WTC11 (cell line): ENCODE measurements around the gene SORCS1. TPM values are rescaled to one million over a fixed set of nuclear protein-coding genes. Genes with fewer than 3 reads are reported as not detected.

Experiments
- ATAC-seq: fragments of 200-7000 bp; cut with Tn5 transposase; 2 replicates; pipeline ENCODE4 v1.10.0; 2021; ENCODE audit warnings: mild to moderate bottlenecking, moderate library complexity
- CTCF ChIA-PET: fragments of 300-600 bp; sonication (Branson Sonifier 250); formaldehyde crosslinking; loops from one replicate; lab custom pipeline; 2021; ENCODE audit warnings: antibody characterized with exemption; lab: Charles Lee
- POLR2A ChIA-PET: fragments of 350-600 bp; sonication (Branson Sonifier 250); formaldehyde crosslinking; loops from one replicate; lab custom pipeline; 2021; ENCODE audit warnings: antibody characterized with exemption; lab: Charles Lee
- DNase-seq: peaks from one replicate; pipeline ENCODE4 v3.0.0; 2021; ENCODE audit warnings: low spot score
- H3K27ac Mint-ChIP-seq: 2 replicates; pipeline ENCODE4 v1.8.0; 2021; ENCODE audit warnings: mixed read lengths
- H3K27me3 Mint-ChIP-seq: 2 replicates; pipeline ENCODE4 v1.8.0; 2021; ENCODE audit warnings: low read depth, mild to moderate bottlenecking, moderate library complexity, mixed read lengths
- H3K36me3 Mint-ChIP-seq: 2 replicates; pipeline ENCODE4 v1.8.0; 2021; ENCODE audit warnings: mixed read lengths
- H3K4me1 Mint-ChIP-seq: 2 replicates; pipeline ENCODE4 v1.8.0; 2022; ENCODE audit warnings: mixed read lengths
- H3K4me3 Mint-ChIP-seq: 2 replicates; pipeline ENCODE4 v1.8.0; 2021; ENCODE audit warnings: mild to moderate bottlenecking, moderate library complexity, mixed read lengths
- H3K9me3 Mint-ChIP-seq: 2 replicates; pipeline ENCODE4 v1.8.0; 2021; ENCODE audit warnings: mixed read lengths
- FOXJ3 ChIP-seq: sonication (generic); formaldehyde crosslinking; IDR thresholded peaks from 2 replicates; pipeline ENCODE4 v1.9.0; 2021; ENCODE audit warnings: missing genetic modification reagents, mild to moderate bottlenecking, borderline replicate concordance
- MXD4 ChIP-seq: fragments of 250-450 bp; sonication (Bioruptor Pico); IDR thresholded peaks from 2 replicates; pipeline ENCODE4 v1.8.0; 2021; ENCODE audit warnings: mild to moderate bottlenecking, moderate library complexity, borderline replicate concordance
- MYBL2 ChIP-seq: sonication (generic); formaldehyde crosslinking; IDR thresholded peaks from 2 replicates; pipeline ENCODE4 v1.8.1; 2023; ENCODE audit warnings: mild to moderate bottlenecking, moderate library complexity, missing genetic modification reagents
- NR1H2 ChIP-seq: sonication (generic); formaldehyde crosslinking; IDR thresholded peaks from 2 replicates; pipeline ENCODE4 v1.9.0; 2021; ENCODE audit warnings: mild to moderate bottlenecking, moderate library complexity, missing genetic modification reagents
- NR3C1 ChIP-seq: sonication (generic); formaldehyde crosslinking; conservative IDR thresholded peaks from 2 replicates; pipeline ENCODE4 v1.8.1; 2023; ENCODE audit warnings: low read depth, mild to moderate bottlenecking, missing genetic modification reagents
- SOX15 ChIP-seq: fragments of 250-450 bp; sonication (Bioruptor Pico); IDR thresholded peaks from 2 replicates; pipeline ENCODE4 v1.9.0; 2021; ENCODE audit warnings: mild to moderate bottlenecking
- SP1 ChIP-seq: sonication (generic); formaldehyde crosslinking; conservative IDR thresholded peaks from 2 replicates; pipeline ENCODE4 v1.8.1; 2022; ENCODE audit warnings: missing genetic modification reagents
- TP53 ChIP-seq: sonication (generic); formaldehyde crosslinking; IDR thresholded peaks from 2 replicates; pipeline ENCODE4 v1.8.1; 2023; ENCODE audit warnings: mild to moderate bottlenecking, missing genetic modification reagents
- ZNF263 ChIP-seq: sonication (generic); formaldehyde crosslinking; IDR thresholded peaks from 2 replicates; pipeline ENCODE4 v1.8.1; 2022; ENCODE audit warnings: low read depth, mild to moderate bottlenecking, moderate library complexity, missing genetic modification reagents
- ZNF416 ChIP-seq: fragments of 250-450 bp; sonication (Bioruptor Pico); IDR thresholded peaks from 2 replicates; pipeline ENCODE4 v1.9.0; 2021; ENCODE audit warnings: mild to moderate bottlenecking, inconsistent platforms
- total RNA-seq: library from RNA; stranded (reverse); gene quantifications from 3 replicates; pipeline ENCODE4 v1.2.3, GENCODE V29; 2021
- TF ChIP-seq, protein P1 (sequence below): sonication (generic); formaldehyde crosslinking; IDR thresholded peaks from 2 replicates; pipeline ENCODE4 v1.8.0; 2023; ENCODE audit warnings: mild to moderate bottlenecking, missing genetic modification reagents
- TF ChIP-seq, protein P2 (sequence below): sonication (generic); formaldehyde crosslinking; IDR thresholded peaks from 2 replicates; pipeline ENCODE4 v1.8.1; 2023; ENCODE audit warnings: mild to moderate bottlenecking, missing genetic modification reagents, moderate library complexity
- TF ChIP-seq, protein P3 (sequence below): sonication (generic); formaldehyde crosslinking; IDR thresholded peaks from 2 replicates; pipeline ENCODE4 v1.8.1; 2022; ENCODE audit warnings: low read depth, mild to moderate bottlenecking, moderate library complexity, missing genetic modification reagents, borderline replicate concordance
- TF ChIP-seq, protein P4 (sequence below): sonication (generic); formaldehyde crosslinking; IDR thresholded peaks from 2 replicates; pipeline ENCODE4 v1.8.0; 2023; ENCODE audit warnings: missing genetic modification reagents, mild to moderate bottlenecking, borderline replicate concordance
- TF ChIP-seq, protein P5 (sequence below): sonication (generic); formaldehyde crosslinking; IDR thresholded peaks from 2 replicates; pipeline ENCODE4 v1.8.0; 2022; ENCODE audit warnings: missing genetic modification reagents
- TF ChIP-seq, protein P6 (sequence below): sonication (generic); formaldehyde crosslinking; IDR thresholded peaks from 2 replicates; pipeline ENCODE4 v1.8.1; 2023; ENCODE audit warnings: mild to moderate bottlenecking, missing genetic modification reagents, borderline replicate concordance

The SORCS1 gene
- total RNA-seq, 1 experiment from 2014 or later: 3.3 TPM

DNA sequence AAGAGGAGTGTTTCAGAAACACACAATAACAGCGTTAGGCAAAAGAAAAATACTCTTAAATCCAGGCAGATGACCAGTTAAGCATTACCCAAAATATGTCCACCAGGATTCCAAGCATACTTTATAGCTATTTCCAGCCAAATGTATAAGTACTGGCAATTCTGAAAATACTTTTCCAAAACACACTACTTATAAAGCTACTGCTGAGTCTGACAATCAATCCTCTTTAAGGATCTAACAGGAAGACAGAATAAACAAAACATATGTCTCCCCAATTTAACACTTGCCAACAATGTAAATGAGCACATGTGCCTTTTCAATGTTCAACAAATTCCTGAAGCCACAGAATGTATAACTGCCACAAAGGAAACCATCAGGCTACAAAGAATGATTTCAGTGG, 370.9 kb downstream of the SORCS1 start (continued):
- TF ChIP-seq, protein P1, sequence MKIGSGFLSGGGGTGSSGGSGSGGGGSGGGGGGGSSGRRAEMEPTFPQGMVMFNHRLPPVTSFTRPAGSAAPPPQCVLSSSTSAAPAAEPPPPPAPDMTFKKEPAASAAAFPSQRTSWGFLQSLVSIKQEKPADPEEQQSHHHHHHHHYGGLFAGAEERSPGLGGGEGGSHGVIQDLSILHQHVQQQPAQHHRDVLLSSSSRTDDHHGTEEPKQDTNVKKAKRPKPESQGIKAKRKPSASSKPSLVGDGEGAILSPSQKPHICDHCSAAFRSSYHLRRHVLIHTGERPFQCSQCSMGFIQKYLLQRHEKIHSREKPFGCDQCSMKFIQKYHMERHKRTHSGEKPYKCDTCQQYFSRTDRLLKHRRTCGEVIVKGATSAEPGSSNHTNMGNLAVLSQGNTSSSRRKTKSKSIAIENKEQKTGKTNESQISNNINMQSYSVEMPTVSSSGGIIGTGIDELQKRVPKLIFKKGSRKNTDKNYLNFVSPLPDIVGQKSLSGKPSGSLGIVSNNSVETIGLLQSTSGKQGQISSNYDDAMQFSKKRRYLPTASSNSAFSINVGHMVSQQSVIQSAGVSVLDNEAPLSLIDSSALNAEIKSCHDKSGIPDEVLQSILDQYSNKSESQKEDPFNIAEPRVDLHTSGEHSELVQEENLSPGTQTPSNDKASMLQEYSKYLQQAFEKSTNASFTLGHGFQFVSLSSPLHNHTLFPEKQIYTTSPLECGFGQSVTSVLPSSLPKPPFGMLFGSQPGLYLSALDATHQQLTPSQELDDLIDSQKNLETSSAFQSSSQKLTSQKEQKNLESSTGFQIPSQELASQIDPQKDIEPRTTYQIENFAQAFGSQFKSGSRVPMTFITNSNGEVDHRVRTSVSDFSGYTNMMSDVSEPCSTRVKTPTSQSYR: no peak
- TF ChIP-seq, all 79 proteins: peak for 0

DNA sequence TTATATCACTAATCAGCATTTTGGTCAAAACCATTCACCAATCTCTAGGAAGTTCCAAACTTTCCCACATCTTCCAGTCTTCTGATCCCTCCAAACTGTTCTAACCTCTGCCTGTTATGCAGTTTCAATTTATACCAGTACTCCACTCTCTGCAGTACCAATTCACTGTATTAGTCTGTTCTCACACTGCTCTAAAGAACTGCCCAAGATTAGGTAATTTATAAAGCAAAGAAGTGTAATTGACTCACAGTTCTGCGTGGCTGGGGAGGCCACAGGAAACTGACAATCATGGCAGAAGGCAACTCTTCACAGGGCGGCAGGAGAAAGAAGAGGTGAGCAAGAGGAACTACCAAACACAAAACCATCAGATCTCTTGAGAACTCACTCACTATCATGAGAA, 374.9 kb downstream of the SORCS1 start:
- H3K27me3 Mint-ChIP-seq: no peaks in the 10 kb centered on the region
- no peak overlapping the region for H3K4me3 Mint-ChIP-seq
- peaks cover 18% of the 10 kb centered on the region for H3K36me3 Mint-ChIP-seq

DNA sequence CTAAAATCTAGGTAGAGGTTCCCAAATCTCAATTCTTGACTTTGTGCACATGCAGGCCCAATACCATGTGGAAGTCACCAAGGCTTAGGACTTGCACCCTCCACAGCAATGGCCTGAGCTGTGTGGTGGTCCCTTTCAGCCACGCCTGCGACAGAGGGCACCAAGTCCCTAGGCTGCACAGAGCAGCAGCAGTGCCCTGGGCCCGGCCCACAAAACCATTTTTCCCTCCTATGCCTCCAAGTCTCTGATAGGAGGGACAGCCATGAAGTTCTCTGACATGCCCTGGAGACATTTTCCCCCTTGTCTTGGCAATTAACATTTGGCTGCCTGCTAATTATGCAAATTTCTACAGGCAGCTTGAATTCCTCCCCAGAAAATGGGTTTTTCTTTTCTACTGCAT, 375.5 kb downstream of the SORCS1 start:
- peaks cover 22% of the 10 kb centered on the region for H3K4me1 Mint-ChIP-seq
- H3K27me3 Mint-ChIP-seq: no peaks in the 10 kb centered on the region
- POLR2A ChIA-PET: no interaction called here
- H3K27ac Mint-ChIP-seq: no peak overlapping the region
- ATAC-seq (no peak; the same call in none of the 2 replicates), DNase-seq (no peak)
- peaks cover 36% of the 10 kb centered on the region for H3K9me3 Mint-ChIP-seq
- H3K36me3 Mint-ChIP-seq: peaks cover 18% of the 10 kb centered on the region
- no peak overlapping the region for H3K4me3 Mint-ChIP-seq
- CTCF ChIA-PET: no interaction called here
- TF ChIP-seq ZNF263 (CRISPR knock-in tag): no peak
- TF ChIP-seq FOXJ3 (CRISPR knock-in tag): no peak
- TF ChIP-seq MXD4 (CRISPR knock-in tag): no peak
- TF ChIP-seq, protein P2, sequence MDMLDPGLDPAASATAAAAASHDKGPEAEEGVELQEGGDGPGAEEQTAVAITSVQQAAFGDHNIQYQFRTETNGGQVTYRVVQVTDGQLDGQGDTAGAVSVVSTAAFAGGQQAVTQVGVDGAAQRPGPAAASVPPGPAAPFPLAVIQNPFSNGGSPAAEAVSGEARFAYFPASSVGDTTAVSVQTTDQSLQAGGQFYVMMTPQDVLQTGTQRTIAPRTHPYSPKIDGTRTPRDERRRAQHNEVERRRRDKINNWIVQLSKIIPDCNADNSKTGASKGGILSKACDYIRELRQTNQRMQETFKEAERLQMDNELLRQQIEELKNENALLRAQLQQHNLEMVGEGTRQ (CRISPR knock-in tag): no peak
- TF ChIP-seq, protein P3, sequence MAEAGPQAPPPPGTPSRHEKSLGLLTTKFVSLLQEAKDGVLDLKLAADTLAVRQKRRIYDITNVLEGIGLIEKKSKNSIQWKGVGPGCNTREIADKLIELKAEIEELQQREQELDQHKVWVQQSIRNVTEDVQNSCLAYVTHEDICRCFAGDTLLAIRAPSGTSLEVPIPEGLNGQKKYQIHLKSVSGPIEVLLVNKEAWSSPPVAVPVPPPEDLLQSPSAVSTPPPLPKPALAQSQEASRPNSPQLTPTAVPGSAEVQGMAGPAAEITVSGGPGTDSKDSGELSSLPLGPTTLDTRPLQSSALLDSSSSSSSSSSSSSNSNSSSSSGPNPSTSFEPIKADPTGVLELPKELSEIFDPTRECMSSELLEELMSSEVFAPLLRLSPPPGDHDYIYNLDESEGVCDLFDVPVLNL (CRISPR knock-in tag): no peak
- no peak for TF ChIP-seq NR1H2
- TF ChIP-seq ZNF416: no peak
- TF ChIP-seq, protein P4, sequence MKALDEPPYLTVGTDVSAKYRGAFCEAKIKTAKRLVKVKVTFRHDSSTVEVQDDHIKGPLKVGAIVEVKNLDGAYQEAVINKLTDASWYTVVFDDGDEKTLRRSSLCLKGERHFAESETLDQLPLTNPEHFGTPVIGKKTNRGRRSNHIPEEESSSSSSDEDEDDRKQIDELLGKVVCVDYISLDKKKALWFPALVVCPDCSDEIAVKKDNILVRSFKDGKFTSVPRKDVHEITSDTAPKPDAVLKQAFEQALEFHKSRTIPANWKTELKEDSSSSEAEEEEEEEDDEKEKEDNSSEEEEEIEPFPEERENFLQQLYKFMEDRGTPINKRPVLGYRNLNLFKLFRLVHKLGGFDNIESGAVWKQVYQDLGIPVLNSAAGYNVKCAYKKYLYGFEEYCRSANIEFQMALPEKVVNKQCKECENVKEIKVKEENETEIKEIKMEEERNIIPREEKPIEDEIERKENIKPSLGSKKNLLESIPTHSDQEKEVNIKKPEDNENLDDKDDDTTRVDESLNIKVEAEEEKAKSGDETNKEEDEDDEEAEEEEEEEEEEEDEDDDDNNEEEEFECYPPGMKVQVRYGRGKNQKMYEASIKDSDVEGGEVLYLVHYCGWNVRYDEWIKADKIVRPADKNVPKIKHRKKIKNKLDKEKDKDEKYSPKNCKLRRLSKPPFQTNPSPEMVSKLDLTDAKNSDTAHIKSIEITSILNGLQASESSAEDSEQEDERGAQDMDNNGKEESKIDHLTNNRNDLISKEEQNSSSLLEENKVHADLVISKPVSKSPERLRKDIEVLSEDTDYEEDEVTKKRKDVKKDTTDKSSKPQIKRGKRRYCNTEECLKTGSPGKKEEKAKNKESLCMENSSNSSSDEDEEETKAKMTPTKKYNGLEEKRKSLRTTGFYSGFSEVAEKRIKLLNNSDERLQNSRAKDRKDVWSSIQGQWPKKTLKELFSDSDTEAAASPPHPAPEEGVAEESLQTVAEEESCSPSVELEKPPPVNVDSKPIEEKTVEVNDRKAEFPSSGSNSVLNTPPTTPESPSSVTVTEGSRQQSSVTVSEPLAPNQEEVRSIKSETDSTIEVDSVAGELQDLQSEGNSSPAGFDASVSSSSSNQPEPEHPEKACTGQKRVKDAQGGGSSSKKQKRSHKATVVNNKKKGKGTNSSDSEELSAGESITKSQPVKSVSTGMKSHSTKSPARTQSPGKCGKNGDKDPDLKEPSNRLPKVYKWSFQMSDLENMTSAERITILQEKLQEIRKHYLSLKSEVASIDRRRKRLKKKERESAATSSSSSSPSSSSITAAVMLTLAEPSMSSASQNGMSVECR (CRISPR knock-in tag): no peak
- TF ChIP-seq, protein P5, sequence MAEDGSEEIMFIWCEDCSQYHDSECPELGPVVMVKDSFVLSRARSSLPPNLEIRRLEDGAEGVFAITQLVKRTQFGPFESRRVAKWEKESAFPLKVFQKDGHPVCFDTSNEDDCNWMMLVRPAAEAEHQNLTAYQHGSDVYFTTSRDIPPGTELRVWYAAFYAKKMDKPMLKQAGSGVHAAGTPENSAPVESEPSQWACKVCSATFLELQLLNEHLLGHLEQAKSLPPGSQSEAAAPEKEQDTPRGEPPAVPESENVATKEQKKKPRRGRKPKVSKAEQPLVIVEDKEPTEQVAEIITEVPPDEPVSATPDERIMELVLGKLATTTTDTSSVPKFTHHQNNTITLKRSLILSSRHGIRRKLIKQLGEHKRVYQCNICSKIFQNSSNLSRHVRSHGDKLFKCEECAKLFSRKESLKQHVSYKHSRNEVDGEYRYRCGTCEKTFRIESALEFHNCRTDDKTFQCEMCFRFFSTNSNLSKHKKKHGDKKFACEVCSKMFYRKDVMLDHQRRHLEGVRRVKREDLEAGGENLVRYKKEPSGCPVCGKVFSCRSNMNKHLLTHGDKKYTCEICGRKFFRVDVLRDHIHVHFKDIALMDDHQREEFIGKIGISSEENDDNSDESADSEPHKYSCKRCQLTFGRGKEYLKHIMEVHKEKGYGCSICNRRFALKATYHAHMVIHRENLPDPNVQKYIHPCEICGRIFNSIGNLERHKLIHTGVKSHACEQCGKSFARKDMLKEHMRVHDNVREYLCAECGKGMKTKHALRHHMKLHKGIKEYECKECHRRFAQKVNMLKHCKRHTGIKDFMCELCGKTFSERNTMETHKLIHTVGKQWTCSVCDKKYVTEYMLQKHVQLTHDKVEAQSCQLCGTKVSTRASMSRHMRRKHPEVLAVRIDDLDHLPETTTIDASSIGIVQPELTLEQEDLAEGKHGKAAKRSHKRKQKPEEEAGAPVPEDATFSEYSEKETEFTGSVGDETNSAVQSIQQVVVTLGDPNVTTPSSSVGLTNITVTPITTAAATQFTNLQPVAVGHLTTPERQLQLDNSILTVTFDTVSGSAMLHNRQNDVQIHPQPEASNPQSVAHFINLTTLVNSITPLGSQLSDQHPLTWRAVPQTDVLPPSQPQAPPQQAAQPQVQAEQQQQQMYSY: no peak
- no peak for TF ChIP-seq NR3C1 (CRISPR knock-in tag)
- TF ChIP-seq MYBL2 (CRISPR knock-in tag): no peak
- TF ChIP-seq, protein P6, sequence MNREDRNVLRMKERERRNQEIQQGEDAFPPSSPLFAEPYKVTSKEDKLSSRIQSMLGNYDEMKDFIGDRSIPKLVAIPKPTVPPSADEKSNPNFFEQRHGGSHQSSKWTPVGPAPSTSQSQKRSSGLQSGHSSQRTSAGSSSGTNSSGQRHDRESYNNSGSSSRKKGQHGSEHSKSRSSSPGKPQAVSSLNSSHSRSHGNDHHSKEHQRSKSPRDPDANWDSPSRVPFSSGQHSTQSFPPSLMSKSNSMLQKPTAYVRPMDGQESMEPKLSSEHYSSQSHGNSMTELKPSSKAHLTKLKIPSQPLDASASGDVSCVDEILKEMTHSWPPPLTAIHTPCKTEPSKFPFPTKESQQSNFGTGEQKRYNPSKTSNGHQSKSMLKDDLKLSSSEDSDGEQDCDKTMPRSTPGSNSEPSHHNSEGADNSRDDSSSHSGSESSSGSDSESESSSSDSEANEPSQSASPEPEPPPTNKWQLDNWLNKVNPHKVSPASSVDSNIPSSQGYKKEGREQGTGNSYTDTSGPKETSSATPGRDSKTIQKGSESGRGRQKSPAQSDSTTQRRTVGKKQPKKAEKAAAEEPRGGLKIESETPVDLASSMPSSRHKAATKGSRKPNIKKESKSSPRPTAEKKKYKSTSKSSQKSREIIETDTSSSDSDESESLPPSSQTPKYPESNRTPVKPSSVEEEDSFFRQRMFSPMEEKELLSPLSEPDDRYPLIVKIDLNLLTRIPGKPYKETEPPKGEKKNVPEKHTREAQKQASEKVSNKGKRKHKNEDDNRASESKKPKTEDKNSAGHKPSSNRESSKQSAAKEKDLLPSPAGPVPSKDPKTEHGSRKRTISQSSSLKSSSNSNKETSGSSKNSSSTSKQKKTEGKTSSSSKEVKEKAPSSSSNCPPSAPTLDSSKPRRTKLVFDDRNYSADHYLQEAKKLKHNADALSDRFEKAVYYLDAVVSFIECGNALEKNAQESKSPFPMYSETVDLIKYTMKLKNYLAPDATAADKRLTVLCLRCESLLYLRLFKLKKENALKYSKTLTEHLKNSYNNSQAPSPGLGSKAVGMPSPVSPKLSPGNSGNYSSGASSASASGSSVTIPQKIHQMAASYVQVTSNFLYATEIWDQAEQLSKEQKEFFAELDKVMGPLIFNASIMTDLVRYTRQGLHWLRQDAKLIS: no peak
- TF ChIP-seq SOX15 (CRISPR knock-in tag): no peak

More for the DNA sequence above, 374.9 kb downstream of the SORCS1 start:
- ChIA-PET POLR2A (no interaction called here), CTCF (no interaction called here)
- Mint-ChIP-seq H3K4me1 (peaks cover 22% of the 10 kb centered on the region), H3K9me3 (peaks cover 33% of the 10 kb centered on the region), H3K27ac (peak overlapping the region; percentile 22; the same call in 1 of the 2 replicates)
- no peak for ATAC-seq
- no peak for DNase-seq
- TF ChIP-seq SP1 (CRISPR knock-in tag) (no peak), TP53 (CRISPR knock-in tag) (no peak), MXD4 (CRISPR knock-in tag) (no peak)
